Liver (tissue), 3 donors: ENCODE results near the gene MEIS3.
A peak's percentile ranks its signal among the peaks of the same experiment; 100 is the strongest.

ENCODE experiments used
- HNF4A ChIP-seq, 2 donors: conservative IDR thresholded peaks; 2 replicates each; pipeline ENCODE4 v1.6.1; 2016; ENCODE audit warnings: antibody characterized with exemption in 2 of 2, mild to moderate bottlenecking in 2 of 2
- HNF4G ChIP-seq: IDR thresholded peaks from 2 replicates; pipeline ENCODE4 v1.6.1; 2016; ENCODE audit warnings: antibody characterized with exemption
- JUND ChIP-seq, 2 donors: IDR thresholded peaks; 2 replicates each; pipeline ENCODE4 v1.6.1; 2016; ENCODE audit warnings: antibody characterized with exemption in 2 of 2
- NR2F2 ChIP-seq: IDR thresholded peaks from 2 replicates; pipeline ENCODE4 v1.6.1; 2016; ENCODE audit warnings: antibody characterized with exemption
- RAD21 ChIP-seq, 2 donors: IDR thresholded peaks; 2 replicates each; pipeline ENCODE4 v1.6.1; 2016; ENCODE audit warnings: antibody characterized with exemption in 2 of 2, mild to moderate bottlenecking in 2 of 2
- REST ChIP-seq: IDR thresholded peaks from 2 replicates; pipeline ENCODE4 v1.6.1; 2016; ENCODE audit warnings: antibody characterized with exemption, mild to moderate bottlenecking
- SP1 ChIP-seq: IDR thresholded peaks from 2 replicates; pipeline ENCODE4 v1.6.1; 2018; ENCODE audit warnings: antibody characterized with exemption, mild to moderate bottlenecking
- TAF1 ChIP-seq: conservative IDR thresholded peaks from 2 replicates; pipeline ENCODE4 v1.6.1; 2016; ENCODE audit warnings: antibody characterized with exemption, mild to moderate bottlenecking
- TF ChIP-seq, protein P1 (sequence below): fragments of 150-350 bp; IDR thresholded peaks from 2 replicates; pipeline ENCODE4 v1.5.1; 2017; ENCODE audit warnings: improper control_type of control experiment, low read depth, low read length; ENCODE audit not compliant: missing input control
- TF ChIP-seq, protein P2 (sequence below): IDR thresholded peaks from 2 replicates; pipeline ENCODE4 v1.6.1; 2016; ENCODE audit warnings: antibody characterized with exemption
- donor health status: healthy.
- donor health status: healthy.

- TF ChIP-seq, protein P1, sequence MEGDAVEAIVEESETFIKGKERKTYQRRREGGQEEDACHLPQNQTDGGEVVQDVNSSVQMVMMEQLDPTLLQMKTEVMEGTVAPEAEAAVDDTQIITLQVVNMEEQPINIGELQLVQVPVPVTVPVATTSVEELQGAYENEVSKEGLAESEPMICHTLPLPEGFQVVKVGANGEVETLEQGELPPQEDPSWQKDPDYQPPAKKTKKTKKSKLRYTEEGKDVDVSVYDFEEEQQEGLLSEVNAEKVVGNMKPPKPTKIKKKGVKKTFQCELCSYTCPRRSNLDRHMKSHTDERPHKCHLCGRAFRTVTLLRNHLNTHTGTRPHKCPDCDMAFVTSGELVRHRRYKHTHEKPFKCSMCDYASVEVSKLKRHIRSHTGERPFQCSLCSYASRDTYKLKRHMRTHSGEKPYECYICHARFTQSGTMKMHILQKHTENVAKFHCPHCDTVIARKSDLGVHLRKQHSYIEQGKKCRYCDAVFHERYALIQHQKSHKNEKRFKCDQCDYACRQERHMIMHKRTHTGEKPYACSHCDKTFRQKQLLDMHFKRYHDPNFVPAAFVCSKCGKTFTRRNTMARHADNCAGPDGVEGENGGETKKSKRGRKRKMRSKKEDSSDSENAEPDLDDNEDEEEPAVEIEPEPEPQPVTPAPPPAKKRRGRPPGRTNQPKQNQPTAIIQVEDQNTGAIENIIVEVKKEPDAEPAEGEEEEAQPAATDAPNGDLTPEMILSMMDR: peak; percentile 12
- no peak for TF ChIP-seq RAD21 (IDR thresholded peaks at IDR 0.05)
- TF ChIP-seq HNF4G: no peak
- TF ChIP-seq HNF4A (conservative IDR thresholded peaks at IDR 0.05): peak in 1 of 2 donors; percentile 46
- TF ChIP-seq SP1: no peak
- TF ChIP-seq, protein P2, sequence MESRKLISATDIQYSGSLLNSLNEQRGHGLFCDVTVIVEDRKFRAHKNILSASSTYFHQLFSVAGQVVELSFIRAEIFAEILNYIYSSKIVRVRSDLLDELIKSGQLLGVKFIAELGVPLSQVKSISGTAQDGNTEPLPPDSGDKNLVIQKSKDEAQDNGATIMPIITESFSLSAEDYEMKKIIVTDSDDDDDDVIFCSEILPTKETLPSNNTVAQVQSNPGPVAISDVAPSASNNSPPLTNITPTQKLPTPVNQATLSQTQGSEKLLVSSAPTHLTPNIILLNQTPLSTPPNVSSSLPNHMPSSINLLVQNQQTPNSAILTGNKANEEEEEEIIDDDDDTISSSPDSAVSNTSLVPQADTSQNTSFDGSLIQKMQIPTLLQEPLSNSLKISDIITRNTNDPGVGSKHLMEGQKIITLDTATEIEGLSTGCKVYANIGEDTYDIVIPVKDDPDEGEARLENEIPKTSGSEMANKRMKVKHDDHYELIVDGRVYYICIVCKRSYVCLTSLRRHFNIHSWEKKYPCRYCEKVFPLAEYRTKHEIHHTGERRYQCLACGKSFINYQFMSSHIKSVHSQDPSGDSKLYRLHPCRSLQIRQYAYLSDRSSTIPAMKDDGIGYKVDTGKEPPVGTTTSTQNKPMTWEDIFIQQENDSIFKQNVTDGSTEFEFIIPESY: no peak
- TF ChIP-seq TAF1: no peak
- TF ChIP-seq REST: no peak
- no peak for TF ChIP-seq JUND (IDR thresholded peaks at IDR 0.05)
- no peak for TF ChIP-seq NR2F2
Observed at GRCh38 chr19:47377208-47377701, 42.1 kb downstream of the MEIS3 start.
